ENCODE results near the gene LAMB1.
"Not testable (repeated sequence)": the region's sequence is repeated elsewhere in the genome, so short reads cannot be mapped to it uniquely, and the experiment has no call there.

LAMB1 gene

DNA sequence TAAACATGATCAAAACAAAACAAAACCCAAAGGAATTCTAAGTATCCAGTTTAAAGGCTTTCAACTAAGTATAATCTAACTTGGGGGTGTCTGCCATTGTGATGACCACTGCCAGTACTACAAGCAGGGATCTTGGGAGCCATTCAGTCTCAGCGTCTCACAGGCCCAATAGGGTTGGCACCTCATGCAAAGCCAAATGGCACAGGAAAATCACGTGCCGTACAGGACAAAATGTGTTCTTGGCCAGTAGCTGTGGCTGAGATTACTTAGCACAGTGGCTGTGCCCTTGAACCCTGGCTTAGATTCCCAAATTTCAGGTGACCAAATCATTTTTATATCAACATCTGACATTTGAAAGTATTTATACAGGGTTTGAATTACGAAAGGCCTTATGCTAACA, 62.0 kb downstream of the LAMB1 start:
- DNase-seq, result no peak

DNA sequence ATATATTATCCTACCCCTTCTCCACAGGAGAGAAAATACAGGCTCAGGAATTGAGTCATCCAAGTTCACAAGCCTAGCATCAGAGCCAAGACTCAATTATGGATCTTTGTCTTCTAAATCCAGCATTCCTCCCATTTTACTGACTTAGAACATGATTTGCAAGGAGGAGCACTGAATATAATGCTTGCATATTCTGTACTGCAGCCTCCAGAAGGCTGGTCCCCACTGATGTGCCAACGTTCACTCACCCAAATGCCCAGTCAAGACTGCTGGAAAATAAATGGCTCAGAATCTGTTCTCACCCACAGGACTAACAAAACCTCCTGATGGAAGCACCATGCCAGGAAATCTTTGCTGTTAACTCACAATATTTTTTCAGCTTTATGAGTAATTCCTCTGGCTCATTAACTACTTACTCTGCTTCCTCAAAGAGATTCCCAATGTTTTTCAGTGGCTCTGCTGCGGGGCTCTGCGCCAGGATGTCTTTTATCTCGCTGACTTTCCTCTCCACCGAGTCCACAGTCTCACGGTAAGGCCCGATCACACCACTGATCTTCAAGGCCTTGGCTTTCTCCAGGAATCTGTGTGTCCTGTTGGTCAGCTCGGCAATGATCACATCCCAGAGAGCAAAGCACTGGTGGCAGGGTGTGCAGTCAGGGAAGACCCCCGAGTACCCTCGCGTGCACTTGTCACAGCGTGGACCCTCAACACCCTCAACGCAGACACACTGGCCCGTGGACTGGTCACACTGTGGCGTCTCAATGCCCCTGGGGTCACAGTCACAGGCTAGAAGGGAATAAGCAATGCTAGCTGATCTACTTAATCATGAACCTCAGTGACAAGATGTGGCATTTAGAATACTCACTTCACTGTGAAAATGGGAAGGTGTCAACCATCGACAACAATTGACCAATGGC, 63.1 kb downstream of the LAMB1 start:
- DNase-seq, result no peak

- no peak for DNase-seq
These were observed 64.3 kb downstream of the LAMB1 start for GRCh38 chr7:107938456-107939250.

GRCh38 chr7:107937531-107937930, 65.4 kb downstream of the LAMB1 start:
- no peak for DNase-seq

DNA sequence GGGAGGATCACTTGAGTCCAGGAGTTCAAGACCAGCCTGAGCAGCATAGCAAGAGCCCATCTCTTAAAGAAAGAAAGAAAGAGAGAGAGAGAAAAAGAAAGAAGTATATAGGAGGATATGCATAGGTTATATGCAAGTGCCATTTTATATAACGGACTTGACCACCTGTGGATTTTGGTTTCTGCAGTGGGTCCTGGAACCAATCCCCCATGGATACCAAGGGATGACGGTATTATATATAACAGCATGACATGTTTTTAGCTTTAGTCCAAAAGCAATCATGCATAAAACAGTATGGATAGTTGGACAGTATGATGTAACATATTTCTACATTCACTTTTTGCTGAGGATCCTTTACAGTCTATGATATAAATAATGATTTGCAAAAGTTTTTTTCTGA, 66.6 kb downstream of the LAMB1 start:
- no peak for DNase-seq

GRCh38 chr7:107934991-107935770, 67.8 kb downstream of the LAMB1 start:
- no peak for DNase-seq

GRCh38 chr7:107933386-107934013, 69.5 kb downstream of the LAMB1 start:
- DNase-seq, result no peak

DNA sequence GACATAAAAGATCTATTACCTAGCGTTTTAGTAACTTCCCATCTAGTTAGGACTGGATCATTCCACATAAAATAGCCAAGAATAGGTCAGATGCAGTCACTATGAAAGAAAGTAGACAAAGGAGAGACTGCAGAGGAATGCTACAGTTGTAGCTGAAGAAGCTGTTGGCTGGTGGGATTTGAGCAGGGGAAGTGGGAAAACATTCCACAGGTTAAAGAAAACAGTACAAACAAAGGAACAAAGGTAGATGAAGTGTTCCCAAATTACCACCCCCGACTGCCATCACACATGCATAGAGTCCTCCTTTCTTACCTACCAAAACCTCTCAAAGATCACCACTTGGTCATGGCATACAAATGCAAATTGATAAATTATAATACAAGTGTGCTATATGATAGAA, 70.2 kb downstream of the LAMB1 start:
- DNase-seq, result no peak

DNA sequence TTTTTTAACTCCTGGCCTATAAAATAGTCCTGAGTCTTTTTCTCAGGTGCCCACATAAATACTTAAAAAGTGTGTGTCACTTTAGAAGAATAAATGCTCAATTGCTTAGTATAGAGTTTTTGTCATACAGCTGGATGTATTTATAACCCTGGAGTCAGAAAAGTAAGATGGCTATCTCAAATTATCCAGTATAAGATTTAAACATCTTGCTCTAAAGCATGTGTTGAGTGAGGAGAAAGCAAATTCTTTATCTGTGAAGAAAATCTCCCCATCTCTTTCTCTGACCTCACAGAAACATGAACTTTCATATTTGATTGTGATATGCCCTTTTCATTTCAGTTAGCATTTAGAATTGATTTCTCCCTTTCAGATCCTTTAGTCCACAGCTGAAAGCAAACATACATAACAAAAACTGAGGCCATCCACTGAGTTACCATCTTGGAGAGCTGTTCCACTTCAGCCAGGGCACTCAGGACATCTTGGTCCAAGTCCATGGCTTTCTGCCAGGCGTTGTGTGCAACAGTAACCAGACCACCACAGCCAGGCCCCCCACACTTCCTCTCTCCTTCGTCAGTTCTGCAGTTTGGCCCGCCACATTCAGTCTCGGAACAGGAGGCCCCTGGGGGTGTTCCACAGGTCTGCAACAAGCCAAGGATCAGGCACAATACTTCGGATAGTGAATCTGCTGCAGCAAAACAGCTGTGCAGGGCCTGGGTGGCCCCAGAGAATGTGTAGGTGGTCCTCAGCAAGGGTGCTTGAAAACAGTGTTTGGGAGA, 71.0 kb downstream of the LAMB1 start:
- DNase-seq, result no peak

- DNase-seq, result no peak
These were observed 76.5 kb downstream of the LAMB1 start for GRCh38 chr7:107926481-107926880.

- DNase-seq, result no peak
These were observed 78.0 kb downstream of the LAMB1 start for GRCh38 chr7:107924841-107925504.

- DNase-seq, result no peak
These were observed 80.1 kb downstream of the LAMB1 start for GRCh38 chr7:107922886-107923285.

DNA sequence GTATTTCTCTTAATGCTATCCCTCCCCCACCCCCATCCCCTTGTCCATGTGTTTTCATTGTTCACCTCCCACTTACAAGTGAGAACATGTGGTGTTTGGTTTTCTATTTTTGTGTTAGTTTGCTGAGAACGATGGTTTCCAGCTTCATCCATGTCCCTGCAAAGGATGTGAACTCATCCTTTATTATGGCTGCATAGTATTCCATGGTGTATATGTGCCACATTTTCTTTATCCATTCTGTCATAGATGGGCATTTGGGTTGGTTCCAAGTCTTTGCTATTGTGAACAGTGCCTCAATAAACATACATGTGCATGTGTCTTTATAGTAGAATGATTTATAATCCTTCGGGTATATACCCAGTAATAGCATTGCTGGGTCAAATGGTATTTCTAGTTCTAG, 81.1 kb downstream of the LAMB1 start:
- not testable (repeated sequence) for DNase-seq

DNA sequence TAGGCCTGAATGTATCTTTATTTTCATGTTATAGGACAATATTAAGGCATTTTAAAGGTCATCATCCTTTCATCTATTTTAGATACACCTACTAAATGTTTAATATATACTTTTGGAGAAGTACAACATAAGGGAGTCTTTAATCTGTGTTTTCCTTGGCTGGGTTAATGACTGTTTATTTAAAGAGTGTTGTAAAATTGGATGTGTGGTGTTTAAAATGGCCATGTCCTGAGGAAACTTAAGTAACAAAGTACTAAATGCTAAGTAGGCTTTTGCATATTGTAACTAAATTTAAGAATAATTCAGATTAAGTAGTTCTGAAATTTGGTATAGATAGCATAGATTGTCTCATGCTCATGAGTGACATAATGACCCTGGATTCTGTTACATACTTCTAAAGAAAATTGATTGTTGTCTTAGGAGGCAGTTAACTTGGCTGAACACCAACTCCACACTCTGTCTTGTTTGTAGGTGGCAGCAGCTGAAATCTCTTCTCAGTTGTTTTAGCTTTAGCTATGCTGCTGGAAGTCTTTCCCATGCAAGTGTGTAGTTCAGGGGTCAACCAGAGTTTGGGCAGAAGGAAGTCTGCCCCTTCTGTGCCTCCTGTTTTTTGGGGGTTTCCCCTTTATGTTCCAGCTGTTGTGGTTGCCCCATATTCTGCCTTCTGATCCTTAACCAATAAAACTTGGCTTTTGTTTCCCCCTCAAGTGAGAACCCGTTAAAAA, 82.8 kb downstream of the LAMB1 start:
- no peak for DNase-seq

DNA sequence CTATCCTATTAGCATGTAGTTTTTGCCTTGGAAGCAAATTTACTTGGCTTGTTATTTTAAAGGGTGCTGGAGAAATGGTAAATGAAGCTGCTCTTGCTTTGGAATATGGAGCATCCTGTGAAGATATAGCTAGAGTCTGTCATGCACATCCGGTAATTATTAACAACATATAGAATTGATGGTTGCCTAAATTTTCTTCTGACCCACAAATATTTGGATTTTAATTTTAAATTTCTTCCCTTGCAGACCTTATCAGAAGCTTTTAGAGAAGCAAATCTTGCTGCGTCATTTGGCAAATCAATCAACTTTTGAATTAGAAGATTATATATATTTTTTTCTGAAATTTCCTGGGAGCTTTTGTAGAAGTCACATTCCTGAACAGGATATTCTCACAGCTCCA, 84.0 kb downstream of the LAMB1 start:
- DNase-seq, result no peak

DNA sequence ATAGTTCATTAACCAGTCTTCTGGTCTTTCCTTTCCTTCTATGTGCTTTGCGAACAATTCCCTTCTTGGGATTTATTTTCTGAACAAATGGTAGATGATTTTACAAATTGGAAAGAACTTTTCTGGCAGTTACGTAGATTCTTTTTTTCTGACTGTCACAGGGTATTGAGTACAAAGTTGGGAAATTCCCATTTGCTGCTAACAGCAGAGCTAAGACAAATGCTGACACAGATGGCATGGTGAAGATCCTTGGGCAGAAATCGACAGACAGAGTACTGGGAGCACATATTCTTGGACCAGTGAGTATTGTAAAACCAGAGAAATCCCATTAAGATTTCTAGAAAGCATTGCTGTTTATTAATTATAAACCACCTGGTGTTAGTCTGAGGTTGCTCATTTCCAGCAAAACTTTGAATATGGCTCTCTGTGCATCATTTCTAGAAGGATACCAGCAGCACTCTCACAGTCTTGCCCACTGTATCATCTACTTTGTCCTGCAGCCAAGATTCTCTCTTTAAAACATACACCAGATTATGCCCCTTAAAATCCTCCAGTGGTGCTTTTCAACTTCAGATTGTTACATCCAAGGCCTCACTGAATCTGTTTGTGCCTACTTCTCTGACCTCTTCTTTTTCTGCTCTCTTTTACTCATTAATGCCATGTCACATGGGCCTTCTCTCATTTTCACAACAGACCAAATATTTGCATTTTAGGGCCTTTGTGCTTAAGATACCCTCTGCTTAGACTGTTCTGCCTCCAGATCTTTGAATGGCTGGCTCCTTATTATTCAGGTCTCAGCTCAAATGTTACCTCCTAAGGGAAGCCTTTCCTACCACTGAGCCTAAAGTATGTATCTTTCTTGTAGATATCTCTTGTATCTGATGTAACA, 85.0 kb downstream of the LAMB1 start:
- DNase-seq, result no peak

- no peak for DNase-seq
These were observed 87.4 kb downstream of the LAMB1 start for GRCh38 chr7:107915541-107915940.

DNA sequence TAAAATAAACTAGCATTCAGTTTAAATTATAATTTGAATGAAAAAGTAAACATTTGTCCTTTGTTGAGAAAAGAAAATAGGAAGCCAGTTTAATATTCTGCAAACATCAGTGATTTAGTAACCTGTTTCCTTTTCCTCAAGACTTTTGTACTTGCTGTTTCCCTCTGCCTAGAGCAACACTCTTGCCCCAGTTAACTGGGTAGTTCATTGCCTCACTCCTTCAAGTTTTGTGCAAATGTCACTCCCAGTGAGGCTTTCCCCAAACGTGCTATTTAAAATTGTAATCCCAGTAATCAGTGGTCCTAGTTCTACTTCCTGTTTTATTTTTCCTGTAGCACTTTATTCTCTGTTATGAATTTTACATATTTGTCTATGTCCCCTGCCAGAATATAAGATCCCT, 88.1 kb downstream of the LAMB1 start:
- no peak for DNase-seq

DNA sequence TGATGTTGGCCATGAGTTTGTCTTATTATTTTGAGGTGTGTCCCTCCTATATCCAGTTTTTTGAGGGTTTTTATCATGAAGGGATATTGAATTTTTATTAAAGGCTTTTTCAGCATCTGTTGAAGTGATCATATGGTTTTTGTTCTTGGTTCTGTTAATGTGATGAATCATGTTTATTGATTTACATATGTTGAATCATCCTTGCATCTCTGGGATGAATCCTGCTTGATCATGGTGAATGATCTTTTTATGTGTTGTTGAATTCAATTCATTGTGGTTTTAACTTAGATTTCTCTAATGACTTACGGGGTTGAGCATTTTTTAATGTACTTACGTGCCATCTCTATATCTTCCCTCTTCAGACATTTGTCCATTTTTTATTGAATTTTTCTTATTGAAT, 89.1 kb downstream of the LAMB1 start:
- DNase-seq, result no peak

DNA sequence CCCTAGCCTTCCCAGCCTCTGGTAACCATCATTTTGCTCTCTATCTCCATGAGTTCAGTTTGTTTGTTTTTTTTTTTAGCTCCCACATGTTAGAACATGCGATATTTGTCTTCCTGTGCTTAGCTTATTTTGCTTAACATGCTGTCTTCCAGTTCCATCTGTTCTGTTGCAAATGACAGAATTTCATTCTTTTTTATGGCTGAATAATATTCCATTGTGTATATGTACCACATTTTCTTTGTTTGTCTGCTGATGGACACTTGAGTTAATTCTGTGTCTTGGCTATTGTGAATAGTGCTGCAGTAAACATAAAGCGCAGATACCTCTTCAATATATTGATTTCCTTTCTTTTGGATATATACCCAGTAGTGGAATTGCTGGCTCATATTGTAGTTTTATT, 91.0 kb downstream of the LAMB1 start:
- DNase-seq, result no peak

All from CD4-positive, alpha-beta T cell treated with Interleukin-4 for 4 hours (primary cell).